Measurements from ENCODE around the gene ZNF618.

- TF ChIP-seq CTCF (conservative IDR thresholded peaks at IDR 0.05; ENCODE audit: low read depth, low read length) (no peak), EZH2 (IDR thresholded peaks at IDR 0.05; ENCODE audit: low read length, unreplicated experiment) (no peak)
These were observed 27.5 kb downstream of the ZNF618 start for GRCh38 chr9:113903514-113904077.

Measured in PC-3 (cell line).